ENCODE results near the gene PAPPA.

The PAPPA gene

GRCh38 chr9:116387934-116388698 lies 234.5 kb downstream of the PAPPA start:
- DNase-seq (ENCODE audit: low spot score), result no peak

- no peak for DNase-seq (ENCODE audit: low spot score)
These were observed 236.1 kb downstream of the PAPPA start for GRCh38 chr9:116389541-116390302.

- DNase-seq (ENCODE audit: low spot score), result no peak
These were observed 237.0 kb downstream of the PAPPA start for GRCh38 chr9:116390303-116391228.

- DNase-seq (ENCODE audit: low spot score), result no peak
These were observed 237.8 kb downstream of the PAPPA start for GRCh38 chr9:116391306-116391900.

- no peak for DNase-seq (ENCODE audit: low spot score)
These were observed 239.6 kb downstream of the PAPPA start for GRCh38 chr9:116393198-116393597.

- no peak for DNase-seq (ENCODE audit: low spot score)
These were observed 240.5 kb downstream of the PAPPA start for GRCh38 chr9:116394070-116394469.

GRCh38 chr9:116394894-116395698 lies 241.5 kb downstream of the PAPPA start:
- DNase-seq (ENCODE audit: low spot score), result no peak

GRCh38 chr9:116395699-116396037 lies 242.1 kb downstream of the PAPPA start:
- DNase-seq (ENCODE audit: low spot score), result no peak

GRCh38 chr9:116403171-116403570 lies 249.6 kb downstream of the PAPPA start:
- DNase-seq (ENCODE audit: low spot score), result no peak

GRCh38 chr9:116404228-116404627 lies 250.6 kb downstream of the PAPPA start:
- DNase-seq (ENCODE audit: low spot score), result no peak

GRCh38 chr9:116405321-116405720 lies 251.7 kb downstream of the PAPPA start:
- DNase-seq (ENCODE audit: low spot score), result no peak

- no peak for DNase-seq (ENCODE audit: low spot score)
These were observed 252.9 kb downstream of the PAPPA start for GRCh38 chr9:116406469-116406868.

- no peak for DNase-seq (ENCODE audit: low spot score)
These were observed 255.5 kb downstream of the PAPPA start for GRCh38 chr9:116409129-116409528.

GRCh38 chr9:116409638-116410037 lies 256.0 kb downstream of the PAPPA start:
- no peak for DNase-seq (ENCODE audit: low spot score)

GRCh38 chr9:116411506-116411905 lies 257.9 kb downstream of the PAPPA start:
- DNase-seq (ENCODE audit: low spot score), result no peak

GRCh38 chr9:116414374-116414773 lies 260.8 kb downstream of the PAPPA start:
- no peak for DNase-seq (ENCODE audit: low spot score)

GRCh38 chr9:116416421-116416820 lies 262.8 kb downstream of the PAPPA start:
- DNase-seq (ENCODE audit: low spot score), result no peak

- DNase-seq (ENCODE audit: low spot score), result no peak
These were observed 263.9 kb downstream of the PAPPA start for GRCh38 chr9:116417464-116417863.

GRCh38 chr9:116419181-116419580 lies 265.6 kb downstream of the PAPPA start:
- DNase-seq (ENCODE audit: low spot score), result no peak

- DNase-seq (ENCODE audit: low spot score), result peak; percentile 33
These were observed 267.5 kb downstream of the PAPPA start for GRCh38 chr9:116420993-116421538.
